SK-N-MC (cell line): ENCODE results near the gene ORC4.

Source experiments
- EZH2 ChIP-seq: fragments of 200-600 bp; sonication (generic); IDR thresholded peaks from one replicate; pipeline ENCODE4 v1.6.1; 2017; ENCODE audit warnings: antibody characterized with exemption
- POLR2AphosphoS5 ChIP-seq: IDR thresholded peaks from 2 replicates; pipeline ENCODE4 v1.6.1; 2012; ENCODE audit warnings: mild to moderate bottlenecking, low read depth, low read length, borderline replicate concordance

- TF ChIP-seq POLR2AphosphoS5 (no peak), EZH2 (no peak)
Measured at GRCh38 chr2:148013876-148014275, 6.7 kb downstream of the ORC4 start.
